Karpas-422 (cell line): ENCODE measurements around the gene FBXL7. TPM values are rescaled to one million over a fixed set of nuclear protein-coding genes. Genes with fewer than 3 reads are reported as not detected.

Experiments
- DNase-seq: peaks from one replicate; pipeline ENCODE4 v3.0.0-alpha.2; 2015
- H2AFZ ChIP-seq: fragments of 200-600 bp; sonication (generic); 2 replicates; pipeline ENCODE4 v1.6.1; 2014; ENCODE audit warnings: antibody characterized with exemption, low read length, mixed read lengths
- H3K27ac ChIP-seq: fragments of 200-600 bp; sonication (generic); 2 replicates; pipeline ENCODE4 v1.5.1; 2014; ENCODE audit warnings: mild to moderate bottlenecking, low read length, moderate library complexity
- H3K27me3 ChIP-seq: fragments of 200-600 bp; sonication (generic); 2 replicates; pipeline ENCODE4 v1.6.1; 2014; ENCODE audit warnings: low read length, mixed read lengths
- H3K36me3 ChIP-seq: fragments of 200-600 bp; sonication (generic); 2 replicates; pipeline ENCODE4 v1.6.1; 2014; ENCODE audit warnings: low read length, mixed read lengths; ENCODE audit not compliant: insufficient read depth
- H3K4me1 ChIP-seq: fragments of 200-600 bp; sonication (generic); 2 replicates; pipeline ENCODE4 v1.6.1; 2014; ENCODE audit warnings: mild to moderate bottlenecking, low read length, mixed read lengths
- H3K4me2 ChIP-seq: fragments of 200-600 bp; sonication (generic); 2 replicates; pipeline ENCODE4 v1.6.1; 2014; ENCODE audit warnings: low read length, low read depth, mild to moderate bottlenecking; ENCODE audit not compliant: poor library complexity, severe bottlenecking
- H3K4me3 ChIP-seq: fragments of 200-600 bp; sonication (generic); 2 replicates; pipeline ENCODE4 v1.5.1; 2014; ENCODE audit warnings: mild to moderate bottlenecking, antibody characterized with exemption, low read length, mixed read lengths
- H3K79me2 ChIP-seq: fragments of 200-600 bp; sonication (generic); 2 replicates; pipeline ENCODE4 v1.6.1; 2014; ENCODE audit warnings: mild to moderate bottlenecking, low read length, mixed read lengths
- H3K9ac ChIP-seq: fragments of 200-600 bp; sonication (generic); 2 replicates; pipeline ENCODE4 v1.6.0; 2014; ENCODE audit warnings: low read length
- H3K9me2 ChIP-seq: fragments of 200-600 bp; sonication (generic), shearing (Covaris generic); replicated peaks from 2 replicates; pipeline ENCODE4 v1.6.0; 2014; ENCODE audit warnings: mild to moderate bottlenecking, low read length, moderate library complexity; ENCODE audit not compliant: insufficient read depth
- H3K9me3 ChIP-seq: fragments of 300-700, 200-600 bp; sonication (generic); 2 replicates; pipeline ENCODE4 v1.6.1; 2014; ENCODE audit warnings: low read length, mixed read lengths
- H4K20me1 ChIP-seq: fragments of 200-600 bp; sonication (generic); 2 replicates; pipeline ENCODE4 v1.6.1; 2014; ENCODE audit warnings: mild to moderate bottlenecking, antibody characterized with exemption, low read length, low read depth; ENCODE audit not compliant: insufficient read depth
- total RNA-seq: library from RNA; depleted of rRNA; stranded (reverse); fragments of >200 nt; shearing (Covaris generic); gene quantifications from 2 replicates; pipeline ENCODE4 v1.2.3, GENCODE V29; 2014; ENCODE audit warnings: low replicate concordance

Gene FBXL7
- total RNA-seq, 1 experiment from 2014 or later = not detected

DNA sequence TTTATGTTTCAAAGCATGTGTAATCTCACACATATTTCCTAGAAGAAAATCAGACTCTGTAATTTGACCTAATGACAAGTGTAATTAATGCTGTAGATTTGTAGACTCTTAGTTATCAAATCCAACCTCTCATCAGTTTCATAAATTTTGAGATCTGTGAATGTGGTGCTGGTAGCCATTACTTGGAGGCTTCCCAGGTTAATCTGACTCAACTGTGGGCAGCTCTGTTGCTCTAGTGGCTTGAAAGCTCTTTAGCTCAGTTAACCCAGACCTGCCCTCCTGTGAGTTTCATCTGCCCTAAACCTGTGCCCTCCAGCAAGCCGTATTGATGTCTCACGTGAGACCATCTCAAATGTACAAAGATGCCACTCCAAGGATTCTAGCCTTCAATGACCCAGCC, 323.4 kb downstream of the FBXL7 start:
- no peak overlapping the region for H3K4me2 ChIP-seq
- H3K27ac ChIP-seq = no peak overlapping the region
- H2AFZ ChIP-seq = no peak overlapping the region
- H4K20me1 ChIP-seq = no peaks in the 10 kb centered on the region
- DNase-seq = no peak
- no peaks in the 10 kb centered on the region for H3K4me1 ChIP-seq
- H3K36me3 ChIP-seq = no peaks in the 10 kb centered on the region
- no peaks in the 10 kb centered on the region for H3K79me2 ChIP-seq
- H3K9me3 ChIP-seq = no peaks in the 10 kb centered on the region
- H3K9me2 ChIP-seq = no peaks in the 10 kb centered on the region
- H3K27me3 ChIP-seq = no peaks in the 10 kb centered on the region
- no peak overlapping the region for H3K9ac ChIP-seq
- H3K4me3 ChIP-seq = no peak overlapping the region

GRCh38 chr5:15827741-15828140, 327.8 kb downstream of the FBXL7 start:
- H3K9me2 ChIP-seq = no peaks in the 10 kb centered on the region
- H3K4me1 ChIP-seq = no peaks in the 10 kb centered on the region
- H3K9ac ChIP-seq = no peak overlapping the region

GRCh38 chr5:15831408-15831807, 331.4 kb downstream of the FBXL7 start:
- Histone ChIP-seq H3K27ac (no peak overlapping the region), H3K4me2 (no peak overlapping the region), H3K9me3 (peaks cover 3% of the 10 kb centered on the region; the same call in 1 of the 2 replicates)

More at GRCh38 chr5:15827741-15828140, 327.8 kb downstream of the FBXL7 start:
- H3K36me3 ChIP-seq = no peaks in the 10 kb centered on the region
- H3K27me3 ChIP-seq = no peaks in the 10 kb centered on the region
- H2AFZ ChIP-seq = no peak overlapping the region
- H3K4me3 ChIP-seq = no peak overlapping the region
- H3K9me3 ChIP-seq = peaks cover 3% of the 10 kb centered on the region; the same call in 1 of the 2 replicates
- H3K79me2 ChIP-seq = no peaks in the 10 kb centered on the region
- no peaks in the 10 kb centered on the region for H4K20me1 ChIP-seq
- H3K27ac ChIP-seq = no peak overlapping the region
- H3K4me2 ChIP-seq = no peak overlapping the region
- no peak for DNase-seq

GRCh38 chr5:15833365-15833764, 333.4 kb downstream of the FBXL7 start:
- Histone ChIP-seq H3K27me3 (no peaks in the 10 kb centered on the region), H3K9ac (no peak overlapping the region), H3K4me1 (no peaks in the 10 kb centered on the region), H3K36me3 (no peaks in the 10 kb centered on the region; the same call in 1 of the 2 replicates), H3K79me2 (no peaks in the 10 kb centered on the region), H3K4me2 (no peak overlapping the region), H2AFZ (no peak overlapping the region), H4K20me1 (no peaks in the 10 kb centered on the region), H3K4me3 (no peak overlapping the region), H3K9me3 (peaks cover 3% of the 10 kb centered on the region; the same call in 1 of the 2 replicates), H3K9me2 (no peaks in the 10 kb centered on the region), H3K27ac (no peak overlapping the region)
- no peak for DNase-seq

More at GRCh38 chr5:15831408-15831807, 331.4 kb downstream of the FBXL7 start:
- Histone ChIP-seq H3K9me2 (no peaks in the 10 kb centered on the region), H3K27me3 (no peaks in the 10 kb centered on the region), H2AFZ (no peak overlapping the region), H3K4me3 (no peak overlapping the region), H4K20me1 (no peaks in the 10 kb centered on the region), H3K9ac (no peak overlapping the region), H3K4me1 (no peaks in the 10 kb centered on the region), H3K79me2 (no peaks in the 10 kb centered on the region), H3K36me3 (no peaks in the 10 kb centered on the region)
- DNase-seq = no peak

- no peaks in the 10 kb centered on the region for H3K9me3 ChIP-seq
- no peaks in the 10 kb centered on the region for H3K9me2 ChIP-seq
- H3K27me3 ChIP-seq = no peaks in the 10 kb centered on the region
- H4K20me1 ChIP-seq = no peaks in the 10 kb centered on the region
- H3K9ac ChIP-seq = no peak overlapping the region
- H3K79me2 ChIP-seq = no peaks in the 10 kb centered on the region
- H2AFZ ChIP-seq = no peak overlapping the region
- no peak overlapping the region for H3K4me2 ChIP-seq
- no peak overlapping the region for H3K4me3 ChIP-seq
- no peaks in the 10 kb centered on the region for H3K4me1 ChIP-seq
- no peak overlapping the region for H3K27ac ChIP-seq
- H3K36me3 ChIP-seq = no peaks in the 10 kb centered on the region; the same call in 1 of the 2 replicates
- DNase-seq = no peak
Measured at GRCh38 chr5:15834596-15835245, 334.7 kb downstream of the FBXL7 start.

DNA sequence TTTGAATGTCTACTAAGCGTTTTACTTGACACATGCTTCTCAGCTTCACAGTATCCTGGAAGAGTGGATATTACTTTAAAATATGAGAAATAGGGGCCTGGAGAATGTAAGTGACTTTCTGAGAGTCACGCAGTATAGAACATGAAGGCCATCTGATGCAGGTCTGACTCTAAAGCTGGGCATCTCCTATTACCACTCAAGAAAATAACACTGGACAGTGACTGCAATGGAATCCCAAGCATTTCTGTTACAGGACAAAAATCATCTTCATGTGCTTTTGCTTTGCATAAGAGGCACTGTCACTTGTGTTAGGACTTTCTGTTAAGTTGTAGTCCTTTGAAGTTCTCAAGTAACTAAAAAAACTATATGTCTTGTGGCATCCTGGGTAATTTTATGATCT, 335.5 kb downstream of the FBXL7 start:
- Histone ChIP-seq H3K9me2 (no peaks in the 10 kb centered on the region), H3K9me3 (no peaks in the 10 kb centered on the region), H3K79me2 (no peaks in the 10 kb centered on the region), H3K9ac (no peak overlapping the region), H3K4me2 (no peak overlapping the region), H2AFZ (no peak overlapping the region), H3K27me3 (no peaks in the 10 kb centered on the region), H3K4me3 (no peak overlapping the region), H4K20me1 (no peaks in the 10 kb centered on the region), H3K36me3 (no peaks in the 10 kb centered on the region; the same call in 1 of the 2 replicates), H3K4me1 (no peaks in the 10 kb centered on the region), H3K27ac (no peak overlapping the region)
- no peak for DNase-seq

DNA sequence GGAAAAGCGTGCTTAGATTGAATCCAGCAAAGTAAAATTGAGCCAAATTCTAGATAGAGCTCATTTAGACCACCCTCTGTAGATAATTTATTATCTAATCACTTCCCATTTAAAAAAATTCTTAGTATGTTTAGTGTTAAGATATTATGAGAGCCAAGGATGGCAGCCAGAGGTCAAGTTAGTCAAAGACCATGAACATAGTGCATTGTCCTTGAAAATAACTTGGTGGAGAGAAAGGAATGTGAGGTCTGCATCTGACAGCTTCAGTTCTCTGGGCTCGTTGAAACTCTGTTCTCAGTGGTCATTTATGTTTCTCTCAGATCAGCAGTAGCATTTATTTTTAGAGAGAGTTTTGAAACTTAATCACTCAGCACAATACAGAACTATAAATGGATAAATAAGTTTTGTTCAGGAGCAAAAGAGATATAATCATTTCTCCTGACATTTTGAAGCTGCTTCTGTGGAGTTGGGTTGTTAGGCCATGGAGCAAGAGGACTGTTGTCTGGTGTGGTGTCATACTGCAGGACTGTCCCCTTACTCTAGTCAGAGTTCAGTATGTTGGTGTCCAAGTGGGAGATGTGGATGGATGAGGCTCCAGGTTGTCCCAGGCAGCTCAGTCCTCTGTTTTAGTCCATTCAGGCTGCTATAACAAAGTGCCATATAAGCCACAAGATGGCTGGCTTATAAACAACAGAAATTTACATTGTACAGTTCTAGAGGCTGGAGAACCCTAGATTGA, 337.7 kb downstream of the FBXL7 start:
- H3K9ac ChIP-seq = no peak overlapping the region
- no peak overlapping the region for H3K27ac ChIP-seq
- no peak overlapping the region for H2AFZ ChIP-seq
- no peaks in the 10 kb centered on the region for H3K27me3 ChIP-seq
- H3K9me2 ChIP-seq = no peaks in the 10 kb centered on the region
- H3K4me3 ChIP-seq = no peak overlapping the region
- no peaks in the 10 kb centered on the region for H4K20me1 ChIP-seq
- peaks cover 5% of the 10 kb centered on the region for H3K9me3 ChIP-seq
- H3K79me2 ChIP-seq = no peaks in the 10 kb centered on the region
- H3K4me2 ChIP-seq = no peak overlapping the region
- no peaks in the 10 kb centered on the region; the same call in 1 of the 2 replicates for H3K36me3 ChIP-seq
- H3K4me1 ChIP-seq = no peaks in the 10 kb centered on the region
- DNase-seq = no peak

GRCh38 chr5:15844253-15844652, 344.3 kb downstream of the FBXL7 start:
- H4K20me1 ChIP-seq = no peaks in the 10 kb centered on the region
- no peak overlapping the region for H3K4me3 ChIP-seq
- no peak overlapping the region for H3K27ac ChIP-seq
- no peaks in the 10 kb centered on the region for H3K9me2 ChIP-seq
- no peaks in the 10 kb centered on the region for H3K27me3 ChIP-seq
- no peaks in the 10 kb centered on the region for H3K4me1 ChIP-seq
- no peak for DNase-seq
- no peak overlapping the region for H2AFZ ChIP-seq
- H3K9me3 ChIP-seq = peaks cover 25% of the 10 kb centered on the region
- H3K9ac ChIP-seq = no peak overlapping the region
- no peaks in the 10 kb centered on the region for H3K36me3 ChIP-seq
- H3K79me2 ChIP-seq = no peaks in the 10 kb centered on the region
- no peak overlapping the region for H3K4me2 ChIP-seq
